IPS-20b (cell line): ENCODE results near the gene STAT4.

Experiments used
- H3K27ac ChIP-seq: one replicate; pipeline ENCODE4 v1.5.1; 2013; ENCODE audit warnings: low read length
- H3K27me3 ChIP-seq: 2 replicates; pipeline ENCODE4 v1.6.1; 2013; ENCODE audit warnings: mild to moderate bottlenecking, low read length, inconsistent platforms; ENCODE audit not compliant: insufficient read depth
- H3K36me3 ChIP-seq: 2 replicates; pipeline ENCODE4 v1.6.1; 2013; ENCODE audit warnings: low read depth, mild to moderate bottlenecking, inconsistent platforms, low read length, moderate library complexity; ENCODE audit not compliant: insufficient read depth
- H3K4me1 ChIP-seq: 2 replicates; pipeline ENCODE4 v1.6.1; 2013; ENCODE audit warnings: mild to moderate bottlenecking, control low read depth, inconsistent platforms, low read length, moderate library complexity; ENCODE audit not compliant: insufficient read depth
- H3K4me3 ChIP-seq: 2 replicates; pipeline ENCODE4 v1.5.1; 2013; ENCODE audit warnings: mild to moderate bottlenecking, low read length, inconsistent platforms
- H3K9ac ChIP-seq: 2 replicates; pipeline ENCODE4 v1.6.1; 2013; ENCODE audit warnings: low read depth, mild to moderate bottlenecking, inconsistent platforms, low read length, moderate library complexity
- H3K9me3 ChIP-seq: 2 replicates; pipeline ENCODE4 v1.6.1; 2013; ENCODE audit warnings: mild to moderate bottlenecking, low read depth, low read length, inconsistent platforms; ENCODE audit not compliant: insufficient read depth

STAT4 gene

GRCh38 chr2:190994148-190994547 is 156.6 kb downstream of the STAT4 start:
- no peaks in the 10 kb centered on the region for H3K9me3 ChIP-seq
- H3K4me1 ChIP-seq: no peaks in the 10 kb centered on the region
- H3K27me3 ChIP-seq: no peaks in the 10 kb centered on the region
- H3K36me3 ChIP-seq: peaks cover 93% of the 10 kb centered on the region
- no peak overlapping the region for H3K27ac ChIP-seq
- no peak overlapping the region for H3K9ac ChIP-seq
- no peak overlapping the region for H3K4me3 ChIP-seq

GRCh38 chr2:190993292-190993643 is 157.5 kb downstream of the STAT4 start:
- no peaks in the 10 kb centered on the region for H3K4me1 ChIP-seq
- H3K4me3 ChIP-seq: no peak overlapping the region
- no peaks in the 10 kb centered on the region for H3K27me3 ChIP-seq
- H3K9me3 ChIP-seq: no peaks in the 10 kb centered on the region
- no peak overlapping the region for H3K9ac ChIP-seq
- H3K27ac ChIP-seq: no peak overlapping the region
- peaks cover 94% of the 10 kb centered on the region for H3K36me3 ChIP-seq

GRCh38 chr2:190990132-190990531 is 160.7 kb downstream of the STAT4 start:
- H3K36me3 ChIP-seq: peaks cover 94% of the 10 kb centered on the region
- H3K9ac ChIP-seq: no peak overlapping the region
- no peak overlapping the region for H3K4me3 ChIP-seq
- H3K27me3 ChIP-seq: no peaks in the 10 kb centered on the region
- H3K27ac ChIP-seq: no peak overlapping the region
- H3K4me1 ChIP-seq: no peaks in the 10 kb centered on the region
- no peaks in the 10 kb centered on the region for H3K9me3 ChIP-seq

GRCh38 chr2:190988910-190989309 is 161.9 kb downstream of the STAT4 start:
- H3K9ac ChIP-seq: no peak overlapping the region
- no peaks in the 10 kb centered on the region for H3K9me3 ChIP-seq
- peaks cover 95% of the 10 kb centered on the region for H3K36me3 ChIP-seq
- no peak overlapping the region for H3K4me3 ChIP-seq
- H3K27me3 ChIP-seq: no peaks in the 10 kb centered on the region
- no peak overlapping the region for H3K27ac ChIP-seq
- no peaks in the 10 kb centered on the region for H3K4me1 ChIP-seq

GRCh38 chr2:190987938-190988337 is 162.9 kb downstream of the STAT4 start:
- H3K9ac ChIP-seq: no peak overlapping the region
- H3K36me3 ChIP-seq: peaks cover 95% of the 10 kb centered on the region
- no peaks in the 10 kb centered on the region for H3K9me3 ChIP-seq
- H3K4me3 ChIP-seq: no peak overlapping the region
- no peaks in the 10 kb centered on the region for H3K4me1 ChIP-seq
- H3K27me3 ChIP-seq: no peaks in the 10 kb centered on the region
- no peak overlapping the region for H3K27ac ChIP-seq

GRCh38 chr2:190987116-190987515 is 163.7 kb downstream of the STAT4 start:
- H3K36me3 ChIP-seq: peaks cover 98% of the 10 kb centered on the region
- no peak overlapping the region for H3K4me3 ChIP-seq
- no peaks in the 10 kb centered on the region for H3K27me3 ChIP-seq
- no peak overlapping the region for H3K27ac ChIP-seq
- no peak overlapping the region for H3K9ac ChIP-seq
- no peaks in the 10 kb centered on the region for H3K4me1 ChIP-seq
- H3K9me3 ChIP-seq: no peaks in the 10 kb centered on the region

GRCh38 chr2:190986221-190986953 is 164.4 kb downstream of the STAT4 start:
- no peaks in the 10 kb centered on the region for H3K27me3 ChIP-seq
- H3K4me1 ChIP-seq: no peaks in the 10 kb centered on the region
- H3K27ac ChIP-seq: no peak overlapping the region
- H3K9me3 ChIP-seq: no peaks in the 10 kb centered on the region
- H3K36me3 ChIP-seq: peaks cover 98% of the 10 kb centered on the region
- H3K9ac ChIP-seq: no peak overlapping the region
- no peak overlapping the region for H3K4me3 ChIP-seq

GRCh38 chr2:190984595-190984994 is 166.2 kb downstream of the STAT4 start:
- H3K9ac ChIP-seq: no peak overlapping the region
- no peak overlapping the region for H3K27ac ChIP-seq
- no peaks in the 10 kb centered on the region for H3K4me1 ChIP-seq
- H3K27me3 ChIP-seq: no peaks in the 10 kb centered on the region
- H3K9me3 ChIP-seq: no peaks in the 10 kb centered on the region
- no peak overlapping the region for H3K4me3 ChIP-seq
- peaks cover 98% of the 10 kb centered on the region for H3K36me3 ChIP-seq

GRCh38 chr2:190982262-190983034 is 168.3 kb downstream of the STAT4 start:
- peaks cover 99% of the 10 kb centered on the region for H3K36me3 ChIP-seq
- H3K4me3 ChIP-seq: no peak overlapping the region
- no peak overlapping the region for H3K27ac ChIP-seq
- no peaks in the 10 kb centered on the region for H3K9me3 ChIP-seq
- H3K27me3 ChIP-seq: no peaks in the 10 kb centered on the region
- H3K9ac ChIP-seq: no peak overlapping the region
- H3K4me1 ChIP-seq: no peaks in the 10 kb centered on the region

- Histone ChIP-seq H3K4me3 (no peak overlapping the region), H3K27me3 (no peaks in the 10 kb centered on the region), H3K4me1 (no peaks in the 10 kb centered on the region), H3K27ac (no peak overlapping the region), H3K9ac (no peak overlapping the region), H3K9me3 (no peaks in the 10 kb centered on the region), H3K36me3 (peaks cover 98% of the 10 kb centered on the region)
These were observed 169.1 kb downstream of the STAT4 start for GRCh38 chr2:190981733-190982132.

- Histone ChIP-seq H3K9ac (no peak overlapping the region), H3K36me3 (peaks cover 98% of the 10 kb centered on the region), H3K9me3 (no peaks in the 10 kb centered on the region), H3K4me3 (no peak overlapping the region), H3K27me3 (no peaks in the 10 kb centered on the region), H3K27ac (no peak overlapping the region), H3K4me1 (no peaks in the 10 kb centered on the region)
These were observed 169.5 kb downstream of the STAT4 start for GRCh38 chr2:190981333-190981732.

- peaks cover 98% of the 10 kb centered on the region for H3K36me3 ChIP-seq
- H3K4me3 ChIP-seq: no peak overlapping the region
- H3K27me3 ChIP-seq: no peaks in the 10 kb centered on the region
- no peaks in the 10 kb centered on the region for H3K4me1 ChIP-seq
- no peak overlapping the region for H3K27ac ChIP-seq
- H3K9ac ChIP-seq: no peak overlapping the region
- H3K9me3 ChIP-seq: no peaks in the 10 kb centered on the region
These were observed 170.1 kb downstream of the STAT4 start for GRCh38 chr2:190980630-190981209.
